Measurements from ENCODE around the gene ZNF550. TPM values are rescaled to one million over a fixed set of nuclear protein-coding genes. Genes with fewer than 3 reads are reported as not detected.
A peak's percentile ranks its signal among the peaks of the same experiment; 100 is the strongest.
"Not testable (repeated sequence)": the region's sequence is repeated elsewhere in the genome, so short reads cannot be mapped to it uniquely, and the experiment has no call there.

Gene ZNF550
- total and polyA plus RNA-seq, 2 of the 13 experiments (the other 11 are each of a cell fraction or from before 2014, with no cell fraction given) = 8.6 to 9.1 TPM

GRCh38 chr19:57527136-57527881, 32.4 kb downstream of the ZNF550 start, which contains the start of gene ZNF549 (continued):
- TF ChIP-seq SNAPC4 (CRISPR knock-in tag; IDR thresholded peaks at IDR 0.05) = no peak; the same call in 1 of the 2 replicates
- TF ChIP-seq ARHGAP35 (CRISPR knock-in tag; IDR thresholded peaks at IDR 0.05; ENCODE audit: borderline replicate concordance) = 0 out of 2 replicates have a peak, but pooled peaks have one; percentile 71
- 0 out of 2 replicates have a peak, but pooled peaks have one; percentile 45 for TF ChIP-seq ZNF274 (CRISPR knock-in tag; IDR thresholded peaks at IDR 0.05)

GRCh38 chr19:57518021-57518420, 41.6 kb downstream of the ZNF550 start:
- WGBS (ENCODE audit: low lambda C conversion rate) = 56% methylated on average over 4 of the region's 4 CpGs
- H3K27ac ChIP-seq (ENCODE audit: extremely low read length, insufficient read depth, low read length); H3K4me3 ChIP-seq (replicated peaks in 1 of 3; ENCODE audit: insufficient read depth in 1 of 3, low read depth in 2 of 3, low read length in 3 of 3): not testable (repeated sequence)

More at GRCh38 chr19:57518021-57518420, 41.6 kb downstream of the ZNF550 start:
- BruUV-seq (replicated peaks); H3K9ac ChIP-seq (ENCODE audit: insufficient read depth, low read depth, low read length); H3K4me1 ChIP-seq (ENCODE audit: insufficient read depth, low read length); intact Hi-C loops (cut with micrococcal nuclease; ENCODE audit: unreplicated experiment); H3K36me3 ChIP-seq (replicated peaks in 1 of 2; ENCODE audit: control insufficient read depth in 1 of 2, insufficient read depth in 2 of 2, low read length in 2 of 2); H4K20me1 ChIP-seq (ENCODE audit: insufficient read depth, low read length); ATAC-seq; in situ Hi-C loops (cut with HindIII; ENCODE audit: extremely low pct_ligation_motif_present, low pct_unique_long_range_greater_than_20kb); FAIRE-seq; H3K79me2 ChIP-seq (ENCODE audit: insufficient read depth, low read length); H2AFZ ChIP-seq (ENCODE audit: low read length); CTCF ChIA-PET (ENCODE audit: low intra/inter-chr PET ratio, low total read pairs); POLR2A ChIA-PET; DNase-seq (ENCODE audit: low spot score); H3K4me2 ChIP-seq (ENCODE audit: low read depth, low read length); H3K27me3 ChIP-seq (ENCODE audit: control insufficient read depth in 1 of 2, insufficient read depth in 2 of 2, low read length in 2 of 2): not testable (repeated sequence)
- H3K9me3 ChIP-seq (ENCODE audit: low read length) = peaks cover 24% of the 10 kb centered on the region

All from HepG2 (cell line).